Neural progenitor cell (in vitro differentiated cells): ENCODE measurements around the gene PRR19. TPM values are rescaled to one million over a fixed set of nuclear protein-coding genes. Genes with fewer than 3 reads are reported as not detected.
"Not testable (repeated sequence)": the region's sequence is repeated elsewhere in the genome, so short reads cannot be mapped to it uniquely, and the experiment has no call there.

Experiments used
- DNase-seq: peaks from one replicate; pipeline ENCODE4 v3.0.0-alpha.2; 2016; ENCODE audit warnings: low spot score
- H2AFZ ChIP-seq: fragments of 200-600 bp; sonication (generic); replicated peaks from 2 replicates; pipeline ENCODE4 v1.6.1; 2016; ENCODE audit warnings: antibody characterized with exemption
- H3F3A ChIP-seq: fragments of 200-600 bp; sonication (generic); 2 replicates; pipeline ENCODE4 v1.6.1; 2016; ENCODE audit warnings: antibody characterized with exemption, low read depth
- H3K27ac ChIP-seq: fragments of 200-600 bp; sonication (generic); 2 replicates; pipeline ENCODE4 v1.5.1; 2016; ENCODE audit warnings: mild to moderate bottlenecking
- H3K27me3 ChIP-seq: fragments of 200-600 bp; sonication (generic); 2 replicates; pipeline ENCODE4 v1.6.1; 2016; ENCODE audit warnings: mild to moderate bottlenecking, moderate library complexity
- H3K36me3 ChIP-seq: fragments of 200-600 bp; sonication (generic); 2 replicates; pipeline ENCODE4 v1.5.1; 2016
- H3K4me1 ChIP-seq: fragments of 200-600 bp; sonication (generic); 2 replicates; pipeline ENCODE4 v1.6.1; 2016; ENCODE audit warnings: mixed run types
- H3K4me2 ChIP-seq: fragments of 200-600 bp; sonication (generic); 2 replicates; pipeline ENCODE4 v1.6.1; 2016
- H3K4me3 ChIP-seq: fragments of 200-600 bp; sonication (generic); 2 replicates; pipeline ENCODE4 v1.5.1; 2016
- H3K79me2 ChIP-seq: fragments of 200-600 bp; sonication (generic); 2 replicates; pipeline ENCODE4 v1.6.1; 2016; ENCODE audit warnings: low read depth
- H3K9ac ChIP-seq: fragments of 200-600 bp; sonication (generic); 2 replicates; pipeline ENCODE4 v1.6.1; 2016
- H3K9me3 ChIP-seq: fragments of 200-600 bp; sonication (generic); 2 replicates; pipeline ENCODE4 v1.5.1; 2016; ENCODE audit warnings: low read depth
- H4K20me1 ChIP-seq: fragments of 200-600 bp; sonication (generic); 2 replicates; pipeline ENCODE4 v1.6.1; 2016; ENCODE audit warnings: low read depth
- H3K27ac Mint-ChIP-seq: 3 replicates; pipeline ENCODE4 v1.8.0; 2021; ENCODE audit warnings: mixed read lengths
- H3K27me3 Mint-ChIP-seq: 2 replicates; pipeline ENCODE4 v1.8.0; 2022; ENCODE audit warnings: low read depth, mild to moderate bottlenecking, inconsistent platforms, moderate library complexity, mixed read lengths; ENCODE audit not compliant: insufficient read depth
- H3K36me3 Mint-ChIP-seq: 3 replicates; pipeline ENCODE4 v1.8.0; 2021; ENCODE audit warnings: mixed read lengths
- H3K4me1 Mint-ChIP-seq: 3 replicates; pipeline ENCODE4 v1.8.0; 2021; ENCODE audit warnings: mixed read lengths
- H3K4me3 Mint-ChIP-seq: 3 replicates; pipeline ENCODE4 v1.8.0; 2021; ENCODE audit warnings: mild to moderate bottlenecking, moderate library complexity, mixed read lengths
- H3K9me3 Mint-ChIP-seq: 3 replicates; pipeline ENCODE4 v1.8.0; 2020; ENCODE audit warnings: mixed read lengths
- EZH2 ChIP-seq: fragments of 200-600 bp; sonication (generic); IDR thresholded peaks from 2 replicates; pipeline ENCODE4 v1.6.1; 2017; ENCODE audit warnings: antibody characterized with exemption, mild to moderate bottlenecking, moderate library complexity
- EZH2phosphoT487 ChIP-seq: fragments of 200-600 bp; sonication (generic); IDR thresholded peaks from 2 replicates; pipeline ENCODE4 v1.6.1; 2017; ENCODE audit warnings: antibody characterized with exemption
- total RNA-seq: library from RNA; depleted of rRNA; stranded (reverse); fragments of >200 nt; gene quantifications from 2 replicates; pipeline ENCODE4 v1.2.3, GENCODE V29; 2015; ENCODE audit warnings: low replicate concordance
- TF ChIP-seq, protein P1 (sequence below): fragments of 200-600 bp; sonication (generic); IDR thresholded peaks from 2 replicates; pipeline ENCODE4 v1.5.1; 2017; ENCODE audit warnings: antibody characterized with exemption, mild to moderate bottlenecking

PRR19 gene
- total RNA-seq, 1 donor from 2014 or later: 1.0 TPM

GRCh38 chr19:42254089-42254849 is 47.7 kb upstream of the PRR19 start:
- peak; percentile 94 for DNase-seq
- Histone ChIP-seq H3K27ac (peak overlapping the region; percentile 86), H3K4me3 (peak overlapping the region; percentile 93), H3K27me3 (no peaks in the 10 kb centered on the region), H3K9me3 (no peaks in the 10 kb centered on the region), H4K20me1 (peaks cover 43% of the 10 kb centered on the region), H3F3A (peaks cover 42% of the 10 kb centered on the region), H2AFZ (no peak overlapping the region), H3K36me3 (no peaks in the 10 kb centered on the region), H3K9ac (peak overlapping the region; percentile 70), H3K79me2 (peaks cover 58% of the 10 kb centered on the region), H3K4me1 (peaks cover 34% of the 10 kb centered on the region), H3K4me2 (peak overlapping the region; percentile 87)
- Mint-ChIP-seq H3K4me3 (peak overlapping the region; percentile 84), H3K27ac (no peak overlapping the region), H3K4me1 (peaks cover 30% of the 10 kb centered on the region), H3K36me3 (peaks cover 2% of the 10 kb centered on the region), H3K27me3 (peaks cover 18% of the 10 kb centered on the region), H3K9me3 (no peaks in the 10 kb centered on the region)
- no peak for TF ChIP-seq EZH2
- no peak for TF ChIP-seq EZH2phosphoT487
- TF ChIP-seq, protein P1, sequence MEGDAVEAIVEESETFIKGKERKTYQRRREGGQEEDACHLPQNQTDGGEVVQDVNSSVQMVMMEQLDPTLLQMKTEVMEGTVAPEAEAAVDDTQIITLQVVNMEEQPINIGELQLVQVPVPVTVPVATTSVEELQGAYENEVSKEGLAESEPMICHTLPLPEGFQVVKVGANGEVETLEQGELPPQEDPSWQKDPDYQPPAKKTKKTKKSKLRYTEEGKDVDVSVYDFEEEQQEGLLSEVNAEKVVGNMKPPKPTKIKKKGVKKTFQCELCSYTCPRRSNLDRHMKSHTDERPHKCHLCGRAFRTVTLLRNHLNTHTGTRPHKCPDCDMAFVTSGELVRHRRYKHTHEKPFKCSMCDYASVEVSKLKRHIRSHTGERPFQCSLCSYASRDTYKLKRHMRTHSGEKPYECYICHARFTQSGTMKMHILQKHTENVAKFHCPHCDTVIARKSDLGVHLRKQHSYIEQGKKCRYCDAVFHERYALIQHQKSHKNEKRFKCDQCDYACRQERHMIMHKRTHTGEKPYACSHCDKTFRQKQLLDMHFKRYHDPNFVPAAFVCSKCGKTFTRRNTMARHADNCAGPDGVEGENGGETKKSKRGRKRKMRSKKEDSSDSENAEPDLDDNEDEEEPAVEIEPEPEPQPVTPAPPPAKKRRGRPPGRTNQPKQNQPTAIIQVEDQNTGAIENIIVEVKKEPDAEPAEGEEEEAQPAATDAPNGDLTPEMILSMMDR: peak; percentile 13

- peak within 1 kb of the TSS; percentile 7 for H2AFZ ChIP-seq
- H3K4me2 ChIP-seq: peak within 1 kb of the TSS; percentile 87
- no peaks in the 10 kb centered on the region for H3K27me3 ChIP-seq
- Mint-ChIP-seq H3K9me3 (no peaks in the 10 kb centered on the region), H3K27ac (peak within 1 kb of the TSS; percentile 97), H3K4me3 (peak within 1 kb of the TSS; percentile 84), H3K36me3 (no peaks in the 10 kb centered on the region), H3K27me3 (peaks cover 18% of the 10 kb centered on the region), H3K4me1 (peaks cover 27% of the 10 kb centered on the region)
- no peaks in the 10 kb centered on the region for H3K36me3 ChIP-seq
- TF ChIP-seq EZH2phosphoT487 (no peak), EZH2 (no peak)
- TF ChIP-seq, protein P1: no peak
- H3K9me3 ChIP-seq: no peaks in the 10 kb centered on the region
- peaks cover 35% of the 10 kb centered on the region for H4K20me1 ChIP-seq
- H3K4me3 ChIP-seq: peak within 1 kb of the TSS; percentile 93
- peaks cover 49% of the 10 kb centered on the region for H3K79me2 ChIP-seq
- H3K4me1 ChIP-seq: peaks cover 34% of the 10 kb centered on the region
- H3K9ac ChIP-seq: peak within 1 kb of the TSS; percentile 70
- H3F3A ChIP-seq: peaks cover 42% of the 10 kb centered on the region
- H3K27ac ChIP-seq: peak within 1 kb of the TSS; percentile 86
- DNase-seq: peak; percentile 98
Observed at GRCh38 chr19:42254850-42255765, 46.8 kb upstream of the PRR19 start, which contains the start of gene ERF. Gene ERF (minus strand): TSS chr19:42255128. CDS start chr19:42254999, 129 bp downstream.

GRCh38 chr19:42255766-42256745 is 45.9 kb upstream of the PRR19 start:
- H3K36me3 ChIP-seq: no peaks in the 10 kb centered on the region
- peak overlapping the region; percentile 40 for H3K27ac ChIP-seq
- peak overlapping the region; percentile 87 for H3K4me2 ChIP-seq
- H2AFZ ChIP-seq: peak overlapping the region; percentile 55
- peaks cover 18% of the 10 kb centered on the region for H3K27me3 Mint-ChIP-seq
- peak overlapping the region; percentile 93 for H3K4me3 ChIP-seq
- peak overlapping the region; percentile 9 for H3K9ac ChIP-seq
- peaks cover 40% of the 10 kb centered on the region for H3K79me2 ChIP-seq
- DNase-seq: peak; percentile 84
- H3K9me3 Mint-ChIP-seq: no peaks in the 10 kb centered on the region
- H3K4me3 Mint-ChIP-seq: peak overlapping the region; percentile 84
- H3F3A ChIP-seq: peaks cover 42% of the 10 kb centered on the region
- peaks cover 34% of the 10 kb centered on the region for H3K4me1 ChIP-seq
- H4K20me1 ChIP-seq: peaks cover 25% of the 10 kb centered on the region
- H3K36me3 Mint-ChIP-seq: no peaks in the 10 kb centered on the region
- H3K4me1 Mint-ChIP-seq: peaks cover 27% of the 10 kb centered on the region
- no peaks in the 10 kb centered on the region for H3K27me3 ChIP-seq
- H3K27ac Mint-ChIP-seq: peak overlapping the region; percentile 97
- TF ChIP-seq, protein P1: no peak
- TF ChIP-seq EZH2: no peak
- no peak for TF ChIP-seq EZH2phosphoT487
- H3K9me3 ChIP-seq: no peaks in the 10 kb centered on the region

GRCh38 chr19:42257842-42258241 is 44.1 kb upstream of the PRR19 start:
- not testable (repeated sequence) for H3K9me3 Mint-ChIP-seq, H3K36me3 ChIP-seq, H3K4me3 Mint-ChIP-seq, H3K4me3 ChIP-seq, H3K27ac ChIP-seq, H3K36me3 Mint-ChIP-seq, H3K4me2 ChIP-seq, H3K9ac ChIP-seq, H3K27ac Mint-ChIP-seq, H2AFZ ChIP-seq, DNase-seq, H3K9me3 ChIP-seq, H4K20me1 ChIP-seq, H3K27me3 ChIP-seq
- H3F3A ChIP-seq: peaks cover 37% of the 10 kb centered on the region
- Mint-ChIP-seq H3K27me3 (peaks cover 17% of the 10 kb centered on the region), H3K4me1 (peaks cover 13% of the 10 kb centered on the region)
- peaks cover 22% of the 10 kb centered on the region for H3K79me2 ChIP-seq
- H3K4me1 ChIP-seq: peaks cover 19% of the 10 kb centered on the region
